ENCODE measurements around the gene TXLNB.

- TF ChIP-seq NFE2L2 (conservative IDR thresholded peaks at IDR 0.05; ENCODE audit: low read length) (no peak), E2F6 (IDR thresholded peaks at IDR 0.05; ENCODE audit: borderline replicate concordance, low read depth) (no peak), CTCF (IDR thresholded peaks at IDR 0.05) (no peak), EP300 (IDR thresholded peaks at IDR 0.05) (no peak), RCOR1 (IDR thresholded peaks at IDR 0.05; ENCODE audit: low read depth, low read length) (no peak), POLR2A (IDR thresholded peaks at IDR 0.05; ENCODE audit: low read length) (no peak), TP53 (CRISPR knock-in tag; IDR thresholded peaks at IDR 0.05) (no peak)
- TF ChIP-seq, protein P1, sequence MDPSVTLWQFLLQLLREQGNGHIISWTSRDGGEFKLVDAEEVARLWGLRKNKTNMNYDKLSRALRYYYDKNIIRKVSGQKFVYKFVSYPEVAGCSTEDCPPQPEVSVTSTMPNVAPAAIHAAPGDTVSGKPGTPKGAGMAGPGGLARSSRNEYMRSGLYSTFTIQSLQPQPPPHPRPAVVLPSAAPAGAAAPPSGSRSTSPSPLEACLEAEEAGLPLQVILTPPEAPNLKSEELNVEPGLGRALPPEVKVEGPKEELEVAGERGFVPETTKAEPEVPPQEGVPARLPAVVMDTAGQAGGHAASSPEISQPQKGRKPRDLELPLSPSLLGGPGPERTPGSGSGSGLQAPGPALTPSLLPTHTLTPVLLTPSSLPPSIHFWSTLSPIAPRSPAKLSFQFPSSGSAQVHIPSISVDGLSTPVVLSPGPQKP (IDR thresholded peaks at IDR 0.05; ENCODE audit: low read depth, low read length): no peak
- TF ChIP-seq, protein P2, sequence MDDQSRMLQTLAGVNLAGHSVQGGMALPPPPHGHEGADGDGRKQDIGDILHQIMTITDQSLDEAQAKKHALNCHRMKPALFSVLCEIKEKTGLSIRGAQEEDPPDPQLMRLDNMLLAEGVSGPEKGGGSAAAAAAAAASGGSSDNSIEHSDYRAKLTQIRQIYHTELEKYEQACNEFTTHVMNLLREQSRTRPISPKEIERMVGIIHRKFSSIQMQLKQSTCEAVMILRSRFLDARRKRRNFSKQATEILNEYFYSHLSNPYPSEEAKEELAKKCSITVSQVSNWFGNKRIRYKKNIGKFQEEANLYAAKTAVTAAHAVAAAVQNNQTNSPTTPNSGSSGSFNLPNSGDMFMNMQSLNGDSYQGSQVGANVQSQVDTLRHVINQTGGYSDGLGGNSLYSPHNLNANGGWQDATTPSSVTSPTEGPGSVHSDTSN (IDR thresholded peaks at IDR 0.05): no peak
Observed at GRCh38 chr6:139294090-139294489, 2.3 kb upstream of the TXLNB start.

Data from A549 (cell line).